Measurements from ENCODE around the gene VPS4A. TPM values are rescaled to one million over a fixed set of nuclear protein-coding genes. Genes with fewer than 3 reads are reported as not detected.

The VPS4A gene
- total RNA-seq, 1 experiment from 2014 or later: 52.3 TPM

- no peak for DNase-seq (ENCODE audit: low read depth)
These were observed 5.1 kb upstream of the VPS4A start for GRCh38 chr16:69306031-69306430.

GRCh38 chr16:69307091-69307490, 4.1 kb upstream of the VPS4A start:
- no peak for DNase-seq (ENCODE audit: low read depth)

- DNase-seq (ENCODE audit: low read depth): no peak
These were observed 3.3 kb upstream of the VPS4A start for GRCh38 chr16:69307856-69308255.

- no peak for DNase-seq (ENCODE audit: low read depth)
These were observed 1.8 kb upstream of the VPS4A start for GRCh38 chr16:69309316-69309715.

- peak; percentile 29 for DNase-seq (ENCODE audit: low read depth)
These were observed 610 bp downstream of the VPS4A start for GRCh38 chr16:69311533-69312387.

- no peak for DNase-seq (ENCODE audit: low read depth)
These were observed 2.3 kb downstream of the VPS4A start for GRCh38 chr16:69313469-69313868.

- no peak for DNase-seq (ENCODE audit: low read depth)
These were observed 3.4 kb downstream of the VPS4A start for GRCh38 chr16:69314534-69314933.

- no peak for DNase-seq (ENCODE audit: low read depth)
These were observed 4.5 kb downstream of the VPS4A start for GRCh38 chr16:69315486-69316311.

GRCh38 chr16:69316595-69317034, 5.5 kb downstream of the VPS4A start:
- DNase-seq (ENCODE audit: low read depth): no peak

- DNase-seq (ENCODE audit: low read depth): no peak
These were observed 7.2 kb downstream of the VPS4A start for GRCh38 chr16:69318177-69318910.

GRCh38 chr16:69318911-69319289, 7.8 kb downstream of the VPS4A start:
- no peak for DNase-seq (ENCODE audit: low read depth)

- no peak for DNase-seq (ENCODE audit: low read depth)
These were observed 8.2 kb downstream of the VPS4A start for GRCh38 chr16:69319381-69319780.

GRCh38 chr16:69319826-69320739, 8.9 kb downstream of the VPS4A start:
- no peak for DNase-seq (ENCODE audit: low read depth)

- no peak for DNase-seq (ENCODE audit: low read depth)
These were observed 9.6 kb downstream of the VPS4A start for GRCh38 chr16:69320740-69321073.

- no peak for DNase-seq (ENCODE audit: low read depth)
These were observed 9.9 kb downstream of the VPS4A start for GRCh38 chr16:69321080-69321479.

- DNase-seq (ENCODE audit: low read depth): no peak
These were observed 11.2 kb downstream of the VPS4A start for GRCh38 chr16:69322343-69322742.

- DNase-seq (ENCODE audit: low read depth): no peak
These were observed 12.3 kb downstream of the VPS4A start for GRCh38 chr16:69323415-69323814.

- no peak for DNase-seq (ENCODE audit: low read depth)
These were observed 12.9 kb downstream of the VPS4A start for GRCh38 chr16:69324013-69324531.

- no peak for DNase-seq (ENCODE audit: low read depth)
These were observed 13.6 kb downstream of the VPS4A start for GRCh38 chr16:69324585-69325253.

- no peak for DNase-seq (ENCODE audit: low read depth)
These were observed 14.6 kb downstream of the VPS4A start for GRCh38 chr16:69325784-69326171.

All from HT1080 (cell line).